ENCODE results near the gene SMAD3. TPM values are rescaled to one million over a fixed set of nuclear protein-coding genes. Genes with fewer than 3 reads are reported as not detected.

SMAD3 gene
- total and polyA plus RNA-seq, 2 of the 8 experiments (the other 6 are each of a cell fraction or from before 2014, with no cell fraction given) = 10.1 to 12.4 TPM

- TF ChIP-seq CHD7 (IDR thresholded peaks at IDR 0.05; ENCODE audit: insufficient replicate concordance, low read length) (no peak), ASH2L (IDR thresholded peaks at IDR 0.05; ENCODE audit: low read length) (no peak), TBP (IDR thresholded peaks at IDR 0.05; ENCODE audit: low read depth, low read length) (no peak), HDAC2 (IDR thresholded peaks at IDR 0.05; ENCODE audit: borderline replicate concordance in 1 of 2, low read depth in 2 of 2, low read length in 2 of 2) (no peak), RNF2 (IDR thresholded peaks at IDR 0.05; ENCODE audit: borderline replicate concordance, low read depth, low read length, missing control alignments, poor library complexity, severe bottlenecking) (no peak), POLR2A (IDR thresholded peaks at IDR 0.05; ENCODE audit: control extremely low read depth in 1 of 2, low read depth in 2 of 2, low read length in 2 of 2) (no peak), CTCF (IDR thresholded peaks at IDR 0.05; ENCODE audit: control extremely low read depth in 1 of 3, insufficient read depth in 1 of 3, low read depth in 1 of 3, low read length in 3 of 3) (no peak), EGR1 (IDR thresholded peaks at IDR 0.05; ENCODE audit: borderline replicate concordance, low read depth, low read length) (no peak)
- TF ChIP-seq, protein P1, sequence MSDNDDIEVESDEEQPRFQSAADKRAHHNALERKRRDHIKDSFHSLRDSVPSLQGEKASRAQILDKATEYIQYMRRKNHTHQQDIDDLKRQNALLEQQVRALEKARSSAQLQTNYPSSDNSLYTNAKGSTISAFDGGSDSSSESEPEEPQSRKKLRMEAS (IDR thresholded peaks at IDR 0.05) = no peak
Observed at GRCh38 chr15:67116742-67117141, 51.3 kb downstream of the SMAD3 start (continued).

All from H1 (cell line).